Uterus (tissue), 4 donors: ENCODE results near the gene PCDHGA1. TPM values are rescaled to one million over a fixed set of nuclear protein-coding genes. Genes with fewer than 3 reads are reported as not detected.

ENCODE experiments used
- DNase-seq, 2 donors: peaks; one replicate each; pipeline ENCODE4 v3.0.0-alpha.2; 2019 to 2020
- H3K27ac ChIP-seq, 2 donors: fragments of 200-600 bp; sonication (generic); 1 replicate in 1 of 2; 2 replicates in 1 of 2; pipeline ENCODE4 v1.5.1; 2016 to 2018
- H3K27me3 ChIP-seq, 2 donors: fragments of 200-600 bp; sonication (generic); one replicate each; pipeline ENCODE4 v1.5.1; 2018 to 2019; ENCODE audit warnings: control low read depth in 1 of 2
- H3K36me3 ChIP-seq, 2 donors: fragments of 200-600 bp; sonication (generic); one replicate each; pipeline ENCODE4 v1.5.1; 2019; ENCODE audit warnings: control low read depth in 1 of 2
- H3K4me1 ChIP-seq, 2 donors: fragments of 200-600 bp; sonication (generic); one replicate each; pipeline ENCODE4 v1.5.1; 2018 to 2019; ENCODE audit warnings: control low read depth in 1 of 2
- H3K4me3 ChIP-seq, 2 donors: fragments of 200-600 bp; sonication (generic); 1 replicate in 1 of 2; 2 replicates in 1 of 2; pipeline ENCODE4 v1.5.1; 2018 to 2019; ENCODE audit warnings: mild to moderate bottlenecking in 1 of 2
- H3K9me3 ChIP-seq, 2 donors: fragments of 200-600 bp; sonication (generic); one replicate each; pipeline ENCODE4 v1.5.1; 2019; ENCODE audit warnings: control low read depth in 1 of 2
- POLR2A ChIP-seq, 2 donors: fragments of 450-650 bp; IDR thresholded peaks; one replicate each; pipeline ENCODE4 v1.6.1; 2016; ENCODE audit warnings: antibody characterized with exemption in 2 of 2, mild to moderate bottlenecking in 1 of 2, moderate library complexity in 1 of 2
- intact Hi-C: fragments of 100-400 bp; cut with DNase I; formaldehyde crosslinking; loops from one replicate; pipeline ENCODE4 v1.15.1; 2023; ENCODE audit warnings: low total_unique reads
- total RNA-seq, 4 donors: library from RNA; depleted of rRNA in 3 of 4; stranded (reverse); fragments of >200 nt in 3 of 4; gene quantifications; one replicate each; pipeline versions ENCODE4 v1.1.0 to v1.2.4, GENCODE V29; 2014 to 2023
- TF ChIP-seq, protein P1 (sequence below), 4 experiments: fragments of 200-600 bp in 2 of 4; fragments of 450-650 bp in 2 of 4; sonication (generic) in 2 of 4; IDR thresholded peaks; one replicate each; pipeline ENCODE4 v1.5.1; 2016 to 2019; ENCODE audit warnings: antibody characterized with exemption in 4 of 4, mild to moderate bottlenecking in 2 of 4, moderate library complexity in 1 of 4
- donor health status: DM: yes; HTN: yes; CAD: no.

PCDHGA1 gene
- total RNA-seq, 4 donors from 2014 or later: under 0.01 to 3.3 (median 1.5) TPM

DNA sequence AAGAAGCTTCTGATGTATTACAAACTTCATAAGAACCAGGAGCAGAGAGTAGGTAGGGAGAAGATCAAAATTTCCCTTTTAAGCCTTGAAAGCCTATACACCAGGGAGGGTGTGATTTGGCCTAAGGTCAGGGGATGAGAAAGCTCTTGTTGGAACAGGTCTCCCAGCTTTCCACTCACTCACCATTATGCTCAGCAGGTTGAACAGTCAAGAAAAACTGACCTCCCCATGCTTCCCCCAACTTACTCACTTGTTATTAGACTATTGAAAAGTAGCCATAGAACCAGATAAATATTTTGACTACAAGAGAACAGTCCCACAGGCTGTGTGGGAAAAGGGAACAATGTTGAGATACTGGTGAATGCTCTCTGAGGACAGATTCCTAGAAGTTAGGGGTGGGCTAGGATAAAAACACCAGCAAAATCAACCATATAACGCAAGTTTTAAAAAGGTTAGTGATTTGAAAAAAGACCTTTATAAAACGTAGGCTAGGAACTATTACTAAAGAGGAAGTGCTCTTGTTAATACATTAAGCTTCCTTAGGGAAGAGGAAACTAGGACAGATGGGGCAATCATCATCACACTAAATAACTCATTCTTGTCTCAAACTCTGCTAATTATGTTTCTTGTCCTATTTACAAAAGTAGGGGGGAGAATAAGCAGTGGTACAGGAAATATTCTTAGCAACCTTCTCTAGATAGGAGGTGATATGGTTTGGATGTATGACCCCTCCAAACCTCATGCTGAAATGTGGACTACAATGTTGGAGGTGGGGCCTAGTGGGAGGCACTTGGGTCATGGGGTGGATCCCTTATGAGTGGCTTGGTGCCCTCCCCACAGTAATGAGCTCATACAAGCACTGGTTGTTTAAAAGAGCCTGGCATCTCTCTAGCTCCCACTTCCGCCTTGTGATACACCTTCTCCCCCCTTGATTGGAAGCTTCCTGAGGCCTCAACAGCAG, 189.6 kb downstream of the PCDHGA1 start:
- no peaks in the 10 kb centered on the region for H3K36me3 ChIP-seq
- intact Hi-C loops: loop anchor here (10.0 kb wide), 1 partner anchor 45 kb away; the partner anchor contains the start of gene PCDHGC3

DNA sequence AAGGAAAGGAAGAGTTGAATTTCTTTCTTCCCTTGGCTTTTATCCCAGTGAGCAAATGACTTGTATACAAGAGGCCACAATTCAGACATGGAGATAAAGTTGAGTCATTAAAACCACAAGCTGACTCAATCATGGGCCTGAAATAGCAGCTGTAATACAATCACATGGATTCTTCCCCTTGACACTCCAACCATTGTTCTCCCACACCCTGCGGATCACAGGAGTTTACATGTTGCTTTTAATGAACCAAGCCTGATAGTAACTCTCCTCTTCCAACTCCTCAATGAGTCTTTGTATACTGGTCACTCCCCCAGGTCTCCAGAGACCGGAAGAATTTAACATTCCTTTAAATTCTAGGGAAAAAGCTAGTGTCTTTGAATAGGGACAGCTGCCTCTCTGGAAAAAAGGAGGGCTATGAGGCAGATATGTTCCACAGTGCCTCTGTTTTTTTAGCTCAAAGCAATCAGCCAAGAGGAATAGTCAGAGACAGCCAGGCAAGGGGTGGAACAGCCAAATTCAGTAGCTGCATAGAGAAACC, 191.0 kb downstream of the PCDHGA1 start:
- Histone ChIP-seq H3K4me1 (no peaks in the 10 kb centered on the region), H3K36me3 (no peaks in the 10 kb centered on the region), H3K4me3 (no peak overlapping the region), H3K27ac (peak overlapping the region; percentile 66 to 76), H3K27me3 (no peaks in the 10 kb centered on the region), H3K9me3 (no peaks in the 10 kb centered on the region)
- peak in 1 of 2 donors; percentile 38 for DNase-seq
- intact Hi-C loops: loop anchor here (10.0 kb wide), 1 partner anchor 47 kb away; the partner anchor contains the start of gene PCDHGC3
- TF ChIP-seq, protein P1, sequence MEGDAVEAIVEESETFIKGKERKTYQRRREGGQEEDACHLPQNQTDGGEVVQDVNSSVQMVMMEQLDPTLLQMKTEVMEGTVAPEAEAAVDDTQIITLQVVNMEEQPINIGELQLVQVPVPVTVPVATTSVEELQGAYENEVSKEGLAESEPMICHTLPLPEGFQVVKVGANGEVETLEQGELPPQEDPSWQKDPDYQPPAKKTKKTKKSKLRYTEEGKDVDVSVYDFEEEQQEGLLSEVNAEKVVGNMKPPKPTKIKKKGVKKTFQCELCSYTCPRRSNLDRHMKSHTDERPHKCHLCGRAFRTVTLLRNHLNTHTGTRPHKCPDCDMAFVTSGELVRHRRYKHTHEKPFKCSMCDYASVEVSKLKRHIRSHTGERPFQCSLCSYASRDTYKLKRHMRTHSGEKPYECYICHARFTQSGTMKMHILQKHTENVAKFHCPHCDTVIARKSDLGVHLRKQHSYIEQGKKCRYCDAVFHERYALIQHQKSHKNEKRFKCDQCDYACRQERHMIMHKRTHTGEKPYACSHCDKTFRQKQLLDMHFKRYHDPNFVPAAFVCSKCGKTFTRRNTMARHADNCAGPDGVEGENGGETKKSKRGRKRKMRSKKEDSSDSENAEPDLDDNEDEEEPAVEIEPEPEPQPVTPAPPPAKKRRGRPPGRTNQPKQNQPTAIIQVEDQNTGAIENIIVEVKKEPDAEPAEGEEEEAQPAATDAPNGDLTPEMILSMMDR (IDR thresholded peaks at IDR 0.05): no peak
- TF ChIP-seq POLR2A (IDR thresholded peaks at IDR 0.05): no peak

More for the DNA sequence above, 189.6 kb downstream of the PCDHGA1 start:
- Histone ChIP-seq H3K9me3 (no peaks in the 10 kb centered on the region), H3K4me1 (no peaks in the 10 kb centered on the region), H3K4me3 (no peak overlapping the region), H3K27me3 (no peaks in the 10 kb centered on the region), H3K27ac (peak overlapping the region in 1 of 2 donors; percentile 76)
- TF ChIP-seq, protein P1 (IDR thresholded peaks at IDR 0.05): no peak
- TF ChIP-seq POLR2A (IDR thresholded peaks at IDR 0.05): no peak
- DNase-seq: no peak

DNA sequence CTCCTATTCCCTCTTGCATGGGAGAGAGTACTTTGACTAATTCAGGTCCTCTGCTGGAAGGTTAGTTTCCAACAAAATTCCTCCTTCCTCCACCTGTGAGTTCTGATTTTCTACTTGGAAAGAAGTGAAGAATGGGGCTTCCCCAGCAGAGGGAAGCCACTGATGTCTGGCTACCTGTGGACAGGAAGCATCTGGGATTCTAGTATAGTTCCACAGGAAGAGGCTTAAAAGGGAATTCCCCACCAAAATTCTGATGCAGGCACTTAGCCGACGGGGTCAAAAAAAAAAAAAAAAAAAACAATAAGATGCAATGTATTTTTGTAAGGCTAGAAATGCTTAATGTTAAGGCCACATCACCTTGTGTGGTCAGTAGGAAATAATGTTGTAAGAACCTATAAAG, 192.0 kb downstream of the PCDHGA1 start:
- DNase-seq: no peak
- no peaks in the 10 kb centered on the region for H3K36me3 ChIP-seq
- no peaks in the 10 kb centered on the region for H3K27me3 ChIP-seq
- no peak for TF ChIP-seq POLR2A (IDR thresholded peaks at IDR 0.05)
- TF ChIP-seq, protein P1 (IDR thresholded peaks at IDR 0.05): no peak
- intact Hi-C loops: loop anchor here (10.0 kb wide), 1 partner anchor 48 kb away; the partner anchor contains the start of gene PCDHGC3
- H3K4me1 ChIP-seq: no peaks in the 10 kb centered on the region
- no peak overlapping the region for H3K4me3 ChIP-seq
- H3K27ac ChIP-seq: peak overlapping the region in 1 of 2 donors; percentile 76
- H3K9me3 ChIP-seq: no peaks in the 10 kb centered on the region

DNA sequence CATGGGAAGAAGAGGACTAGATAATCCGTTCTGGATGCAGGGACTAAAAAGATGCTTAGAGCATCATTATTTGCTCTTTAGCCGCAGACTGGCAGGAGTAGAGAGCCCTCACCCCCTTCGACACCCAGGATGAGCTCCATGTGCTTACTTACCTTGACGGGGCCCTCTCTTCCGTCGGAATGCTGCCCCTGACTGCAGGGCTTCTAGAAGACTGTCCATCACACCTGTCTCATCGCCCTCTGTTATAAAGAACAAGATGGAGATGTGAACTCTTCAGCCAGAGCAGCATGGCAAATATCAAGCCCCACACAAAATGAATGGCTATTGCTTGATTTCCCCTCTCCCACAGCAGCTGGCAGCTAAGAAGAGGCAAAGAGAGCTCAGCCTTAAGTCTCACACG, 193.7 kb downstream of the PCDHGA1 start:
- H3K9me3 ChIP-seq: no peaks in the 10 kb centered on the region
- no peak for TF ChIP-seq POLR2A (IDR thresholded peaks at IDR 0.05)
- TF ChIP-seq, protein P1 (IDR thresholded peaks at IDR 0.05): no peak
- peak overlapping the region; percentile 77 to 78 for H3K27ac ChIP-seq
- no peaks in the 10 kb centered on the region for H3K4me1 ChIP-seq
- H3K27me3 ChIP-seq: no peaks in the 10 kb centered on the region
- DNase-seq: no peak
- H3K36me3 ChIP-seq: no peaks in the 10 kb centered on the region
- intact Hi-C loops: loop anchor here (10.0 kb wide), 1 partner anchor 49 kb away; the partner anchor contains the start of gene PCDHGC3
- H3K4me3 ChIP-seq: no peak overlapping the region
